Measurements from ENCODE around the gene CFAP73. TPM values are rescaled to one million over a fixed set of nuclear protein-coding genes. Genes with fewer than 3 reads are reported as not detected.

The CFAP73 gene
- not detected for total RNA-seq

DNA sequence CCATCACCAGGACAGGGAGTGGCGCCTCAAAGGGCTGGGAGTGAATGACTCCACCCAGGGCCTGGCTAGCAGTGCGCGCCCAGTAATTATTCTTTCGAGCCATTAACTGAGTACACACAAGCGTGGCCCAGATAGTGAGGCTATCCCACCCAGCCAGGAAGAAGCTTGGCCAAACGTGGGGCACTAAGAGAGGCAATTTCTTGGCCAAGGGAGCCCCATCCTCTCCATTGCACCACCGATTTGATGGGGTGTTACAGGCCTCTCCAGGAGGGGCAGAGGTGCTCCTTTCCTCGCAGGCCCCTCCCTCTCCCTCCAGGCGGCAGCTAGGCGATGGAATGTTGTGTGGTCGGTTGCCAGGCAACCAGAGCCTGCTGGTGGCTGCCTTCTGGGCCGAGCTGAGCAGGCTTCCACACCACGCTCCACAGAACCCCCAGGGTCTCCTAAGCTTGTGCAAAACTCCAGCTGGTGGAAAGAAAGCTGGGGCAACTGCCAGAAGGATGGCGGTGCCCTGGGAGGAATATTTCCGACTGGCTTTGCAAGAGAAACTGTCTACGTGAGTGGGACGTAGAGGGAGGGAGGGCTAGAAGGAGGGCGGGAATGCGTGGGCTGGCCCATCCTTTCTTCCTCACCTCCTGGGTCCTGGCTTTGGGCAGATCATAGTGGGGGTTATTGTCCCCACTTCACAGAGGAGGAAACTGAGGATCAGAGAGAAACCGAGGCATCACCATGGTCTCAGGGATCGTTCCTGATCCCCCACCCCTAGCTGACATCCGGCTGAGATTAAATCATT is at the start of gene CFAP73:
CFAP73 (plus strand) TSS at position 364 of the 790 bp plus-strand sequence; CDS start at position 498, 134 bp downstream.

DNA sequence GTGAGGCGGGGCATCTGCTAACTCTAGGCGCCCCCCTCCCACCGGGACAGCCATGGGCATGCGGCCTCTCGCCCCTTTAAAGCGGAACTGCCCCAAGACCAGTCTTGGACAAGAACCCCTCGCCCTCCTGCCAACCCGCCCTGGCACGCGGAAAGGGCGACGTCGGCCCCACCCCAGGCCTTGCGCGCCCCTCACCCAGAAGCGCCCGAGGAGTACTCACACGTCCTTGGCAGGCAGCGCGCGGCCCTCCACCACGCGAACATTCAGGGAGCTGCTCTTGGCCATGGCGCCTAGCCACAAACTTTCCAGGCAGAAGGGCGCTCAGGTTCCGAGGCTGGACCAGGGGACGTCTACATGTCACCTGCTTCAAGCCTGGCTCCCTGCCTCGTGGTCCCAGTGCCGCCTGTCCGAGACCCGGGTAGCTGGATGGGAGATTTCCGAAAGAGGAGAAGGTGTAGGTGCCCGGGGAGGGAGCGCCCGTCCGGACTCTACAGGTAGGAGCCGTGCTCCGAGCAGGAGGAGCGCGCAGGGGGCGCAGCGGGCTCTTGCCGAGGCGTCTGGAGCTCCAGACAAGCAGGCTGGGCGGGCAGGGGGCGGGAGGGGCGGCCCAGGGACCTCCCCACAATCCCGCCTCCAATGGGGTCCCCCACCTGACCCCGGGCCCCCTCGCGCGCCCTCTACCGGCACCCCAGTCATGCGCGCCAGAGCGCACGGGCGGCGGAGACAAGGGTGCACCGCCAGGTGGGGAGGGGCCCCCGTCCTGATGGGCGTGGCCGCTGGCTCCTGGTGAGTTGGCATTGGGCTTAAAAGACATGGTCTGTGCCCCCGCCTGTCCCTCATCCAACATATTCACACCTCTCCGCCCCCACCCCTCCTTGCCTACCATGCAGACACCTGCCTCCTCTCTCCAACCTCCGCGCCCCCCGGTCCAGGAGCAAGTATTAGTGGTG is 14.1 kb upstream of the CFAP73 start, which contains the start of gene RASAL1:
RASAL1 (minus strand) TSS at position 584 of the 950 bp plus-strand sequence; CDS start at position 285, 299 bp downstream.

DNA sequence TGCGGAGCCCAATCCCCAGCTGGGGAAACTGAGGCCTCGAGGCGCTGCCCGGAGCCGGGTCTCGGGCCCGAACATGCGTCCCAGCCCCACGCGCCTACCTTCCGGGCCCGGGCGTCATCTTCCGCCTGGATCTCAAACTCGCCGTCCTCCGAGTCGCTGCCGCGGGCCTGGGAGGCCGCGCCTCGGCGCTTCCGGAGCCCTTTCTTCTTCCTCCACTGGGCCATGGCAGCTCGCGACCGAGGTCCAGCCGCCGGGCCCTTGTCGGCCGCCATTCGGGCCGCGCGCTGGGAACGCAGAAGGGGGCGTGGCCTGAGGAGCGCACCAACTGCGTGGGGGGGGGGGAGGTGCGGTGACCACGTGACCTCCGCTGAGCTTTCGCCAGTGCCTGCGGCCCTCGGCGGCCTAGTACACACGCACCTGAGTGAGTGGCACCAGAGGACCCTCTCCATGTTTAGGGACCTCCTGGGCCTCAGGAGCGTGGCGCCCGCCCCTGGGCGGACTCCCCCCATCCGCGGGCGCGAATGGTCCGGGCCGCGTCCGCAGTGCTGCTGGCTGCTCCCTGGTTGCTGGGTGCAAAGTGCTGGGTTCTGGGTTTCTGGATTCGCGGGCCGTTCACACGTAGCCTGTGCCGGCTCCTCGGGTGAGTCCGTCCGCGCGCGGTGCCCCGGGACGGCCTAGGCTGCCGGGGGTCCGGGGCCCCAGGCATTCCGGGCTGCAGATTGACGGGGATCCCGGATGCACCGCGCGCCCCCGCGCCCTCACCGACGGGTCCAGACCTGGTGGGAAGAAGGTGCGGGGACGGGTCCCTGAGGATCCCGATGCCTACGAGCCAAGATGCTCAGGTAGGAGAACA is 35.9 kb downstream of the CFAP73 start, which contains the start of the genes DDX54 and RITA1:
DDX54 (minus strand) TSS at position 299 of the 853 bp plus-strand sequence; CDS start at position 272, 27 bp downstream.
RITA1 (plus strand) TSS at position 542 of the 853 bp plus-strand sequence. CDS start 1,026 bp downstream, outside the sequence.

Small RNA genes lying within 50 kb of the gene (small RNA-seq; reads per million reads assigned to genes)
- gene MIR7106 = 0 reads per million in 2 donors
- gene RF00019 = 0 reads per million in 2 donors

Other genes starting within 250 kb of the CFAP73 start
- gene OAS1, start 242.8 kb upstream of the CFAP73 start, total RNA-seq = 100 to 1,000 TPM; 375 to 557 TPM
- gene OAS3, start 211.2 kb upstream of the CFAP73 start, total RNA-seq = 100 to 1,000 TPM; 186 to 302 TPM
- 100 to 1,000 TPM; 344 to 425 TPM for gene OAS2, start 171.2 kb upstream of the CFAP73 start, total RNA-seq
- under 1 TPM; under 0.01 to 0.34 TPM for gene DTX1, start 93.0 kb upstream of the CFAP73 start, total RNA-seq
- under 1 TPM in 1 of 2 donors, not detected in 1; under 0.01 TPM for gene RASAL1, start 14.0 kb upstream of the CFAP73 start, total RNA-seq
- gene DDX54, start 35.8 kb downstream of the CFAP73 start, total RNA-seq = 10 to 100 TPM; 33.4 to 48.0 TPM
- gene RITA1, start 36.0 kb downstream of the CFAP73 start, total RNA-seq = 10 to 100 TPM; 22.0 to 30.0 TPM
- 10 to 100 TPM; 11.4 to 16.0 TPM for gene TPCN1, start 71.7 kb downstream of the CFAP73 start, total RNA-seq
- gene SLC8B1, start 185.4 kb downstream of the CFAP73 start, total RNA-seq = 10 to 100 TPM; 10.7 to 12.0 TPM
- 10 to 100 TPM; 44.0 to 60.6 TPM for gene PLBD2, start 208.9 kb downstream of the CFAP73 start, total RNA-seq

Data from melanocyte of skin (primary cell).